Globus pallidus (tissue), 1 donor: Measurements from ENCODE around the gene PDIA6.
"Not testable (repeated sequence)": the region's sequence is repeated elsewhere in the genome, so short reads cannot be mapped to it uniquely, and the experiment has no call there.

Experiments
- DNase-seq: peaks from one replicate; pipeline ENCODE4 v3.0.0-alpha.2; 2015; ENCODE audit warnings: low spot score

Gene PDIA6

DNA sequence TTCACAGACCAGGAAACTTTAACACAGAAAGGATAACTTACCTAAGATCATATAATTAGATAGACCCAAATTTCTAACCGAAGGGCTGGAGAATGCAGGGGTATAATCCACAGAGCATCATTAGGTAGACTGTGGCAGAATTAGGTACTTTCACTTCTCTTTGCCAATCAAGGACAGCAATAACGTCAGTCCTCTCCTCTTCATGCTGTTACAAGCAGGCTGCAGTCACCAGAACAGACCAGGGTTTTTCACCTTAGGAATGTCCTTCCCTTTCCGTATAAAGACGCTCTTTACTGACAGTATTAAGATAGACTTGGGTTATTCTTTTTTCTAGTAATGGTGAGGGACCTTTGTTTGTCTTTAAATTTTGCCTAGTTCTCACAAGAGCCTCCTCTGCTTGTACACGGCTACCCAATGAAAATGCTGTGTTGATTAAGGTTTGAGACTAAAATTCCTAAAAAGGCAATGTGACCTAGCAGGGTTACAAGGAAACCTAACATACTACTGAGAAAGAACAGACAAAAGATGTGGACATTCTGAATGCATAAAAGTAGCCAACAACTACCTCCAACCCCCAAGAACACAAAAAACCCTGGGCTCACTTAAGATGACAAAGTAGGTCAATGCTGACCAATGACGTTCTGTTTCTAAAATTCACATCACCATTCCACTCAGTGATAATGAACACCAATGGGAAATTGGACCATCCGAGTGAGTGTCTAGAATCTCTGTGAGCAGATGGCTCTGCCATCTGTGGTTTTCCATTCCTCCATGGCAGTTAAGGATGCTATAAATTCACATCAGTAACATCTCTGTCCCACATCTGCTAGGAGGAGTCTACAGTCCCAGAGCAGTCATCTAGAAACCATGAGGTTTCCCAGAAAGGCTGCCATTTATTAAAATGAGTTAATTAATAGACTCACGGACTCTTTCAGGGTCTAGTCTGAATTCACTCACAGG, 2.1 kb downstream of the PDIA6 start:
- DNase-seq, result no peak

DNA sequence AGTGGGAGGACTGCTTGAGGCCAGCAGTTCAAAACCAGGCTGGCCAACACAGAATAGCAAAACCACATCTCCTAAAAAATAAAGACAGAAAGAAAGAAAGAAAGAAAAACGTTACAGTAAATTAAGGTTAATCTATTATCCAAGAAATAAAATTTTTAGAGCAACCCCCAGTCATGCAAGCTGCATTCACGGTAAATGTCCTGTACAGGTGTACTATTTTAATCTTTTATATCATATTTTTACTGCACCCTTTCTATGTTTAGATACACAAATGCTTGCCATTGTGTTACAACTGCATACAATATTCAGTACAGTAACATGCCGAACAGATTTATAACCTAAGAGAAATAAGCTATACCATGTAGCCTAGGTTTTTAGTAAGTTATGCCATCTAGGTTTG, 6.0 kb downstream of the PDIA6 start:
- DNase-seq, result no peak

DNA sequence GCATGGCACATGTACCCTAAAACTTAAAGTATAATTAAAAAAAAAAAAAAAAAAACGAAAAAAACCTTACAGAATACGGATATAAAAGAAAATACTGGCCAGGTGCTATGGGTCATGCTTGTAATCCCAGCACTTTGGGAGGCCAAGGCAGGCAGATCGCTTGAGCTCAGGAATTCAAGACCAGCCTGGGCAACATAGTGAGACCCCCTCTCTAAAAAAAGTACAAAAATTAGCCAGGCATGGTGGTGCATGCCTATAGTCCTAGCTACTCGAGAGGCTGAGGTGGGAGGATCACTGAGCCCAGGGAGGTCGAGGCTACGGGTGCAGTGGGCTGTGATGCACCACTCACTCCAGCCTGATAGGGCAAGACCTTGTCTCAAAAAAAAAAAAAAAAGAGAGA, 6.6 kb downstream of the PDIA6 start:
- DNase-seq, result not testable (repeated sequence)

DNA sequence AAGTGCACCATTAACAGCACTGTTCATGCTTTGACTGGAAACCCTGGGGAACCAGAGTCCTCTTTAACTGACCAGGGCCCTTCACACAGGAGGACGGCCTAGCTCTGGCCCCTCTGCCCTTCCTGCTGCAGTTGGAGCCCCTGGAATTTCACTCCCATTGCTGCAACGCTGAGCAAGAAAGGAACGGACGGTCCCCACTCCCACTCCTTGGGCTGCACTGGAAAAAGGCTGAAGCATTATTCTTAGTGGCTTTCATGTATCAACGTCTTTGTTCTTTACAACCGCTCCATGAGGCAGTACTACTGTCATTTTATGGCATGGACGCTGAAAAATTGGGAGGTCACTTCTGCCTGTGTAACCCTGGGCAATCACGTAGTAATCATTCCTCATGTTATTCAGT, 9.9 kb downstream of the PDIA6 start:
- no peak for DNase-seq

DNA sequence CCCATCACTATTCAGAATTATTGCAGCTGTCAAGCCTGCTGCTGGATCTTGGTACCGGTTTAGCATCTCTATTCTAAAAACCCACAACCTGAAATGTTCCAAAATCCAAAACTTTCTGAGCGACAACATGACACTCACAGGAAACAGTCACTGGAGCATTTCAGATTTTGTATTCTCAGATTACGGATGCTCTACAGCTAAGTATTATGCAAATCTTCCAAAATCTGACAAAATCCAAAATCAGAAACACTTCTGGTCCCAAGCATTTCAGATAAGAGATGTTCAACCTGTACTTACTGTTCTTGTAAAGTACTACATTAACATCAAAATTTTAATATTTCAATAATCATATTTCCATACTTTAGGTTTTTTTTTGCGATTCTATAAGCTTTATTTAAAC, 12.4 kb downstream of the PDIA6 start:
- DNase-seq, result no peak

DNA sequence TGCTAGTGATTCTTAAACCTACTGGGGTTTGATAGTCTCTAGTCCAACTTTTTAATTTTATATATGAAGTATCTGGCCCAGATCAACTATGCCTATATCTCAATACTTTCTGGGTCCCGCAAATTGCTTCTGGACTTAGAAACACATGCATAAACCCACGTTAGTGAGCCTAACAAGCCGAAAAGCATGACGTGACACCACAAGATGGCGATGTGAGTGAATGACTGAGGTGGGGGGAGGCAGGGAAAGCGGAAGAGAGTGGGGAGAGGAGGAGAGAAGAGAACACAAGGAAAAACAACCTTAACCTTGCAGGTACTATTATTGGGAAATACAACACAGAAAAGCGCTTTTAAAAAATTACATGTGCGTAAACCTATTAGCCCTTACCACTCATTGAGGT, 13.8 kb downstream of the PDIA6 start:
- DNase-seq, result no peak

DNA sequence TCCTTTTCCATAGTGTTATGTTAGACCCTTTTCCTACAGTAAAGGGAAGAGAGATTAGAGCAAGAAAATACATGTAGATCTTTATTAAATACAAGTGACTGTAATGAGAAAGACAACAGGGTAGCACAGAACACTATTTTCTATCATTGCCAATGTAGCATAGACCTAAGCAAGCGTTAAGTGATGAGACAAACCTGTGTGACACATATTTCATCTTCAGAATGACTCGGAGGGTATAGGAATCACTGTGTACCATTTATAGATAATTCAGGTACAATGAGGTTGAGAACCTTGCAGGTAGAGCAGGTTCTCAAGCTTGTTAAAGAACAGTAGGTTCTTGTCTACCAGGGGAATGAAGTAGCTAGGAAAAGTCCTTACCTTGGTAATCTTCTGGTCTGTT, 15.9 kb downstream of the PDIA6 start:
- DNase-seq, result no peak

DNA sequence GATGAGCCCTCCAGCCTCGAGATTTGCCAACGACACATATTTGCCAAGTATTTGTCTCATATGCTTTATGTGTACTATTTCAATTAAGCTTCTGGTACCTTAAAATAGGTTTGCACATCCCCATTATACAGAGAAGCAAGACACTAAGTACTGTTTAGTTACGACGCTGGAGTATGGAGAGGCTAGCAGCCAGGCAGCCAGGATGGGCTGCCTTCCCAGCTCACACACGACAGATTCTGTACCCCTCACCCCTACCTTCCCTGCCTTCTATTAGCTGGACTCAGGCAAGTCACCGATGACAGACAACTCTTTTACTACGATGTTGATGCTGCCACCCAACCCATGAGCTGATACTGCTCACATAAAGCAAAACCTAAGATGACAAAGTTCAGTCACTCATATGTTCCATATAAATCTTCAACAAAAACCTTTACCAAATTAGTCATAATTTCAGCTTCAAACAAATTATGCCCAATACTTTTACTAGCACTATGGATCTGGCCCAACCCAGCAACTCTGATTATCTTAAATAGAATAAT, 17.0 kb downstream of the PDIA6 start:
- DNase-seq, result no peak

DNA sequence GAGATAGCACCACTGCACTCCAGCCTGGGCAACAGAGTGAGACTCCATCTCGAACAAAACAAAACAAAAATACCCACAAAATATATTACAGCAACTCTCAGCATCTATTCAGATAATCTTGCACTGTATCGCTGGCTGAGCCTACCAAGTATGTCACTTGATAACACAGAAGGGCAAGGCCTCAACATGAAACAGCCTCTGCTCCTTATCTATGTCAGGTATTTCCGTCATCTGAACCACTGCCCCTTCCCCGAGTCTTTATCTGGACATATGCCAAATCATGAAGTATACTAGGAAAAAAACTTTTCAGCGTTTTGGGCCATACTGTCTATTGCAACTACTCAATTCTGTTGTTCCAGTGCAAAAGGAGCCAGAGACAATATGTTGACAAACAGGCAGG, 17.7 kb downstream of the PDIA6 start:
- DNase-seq, result no peak

DNA sequence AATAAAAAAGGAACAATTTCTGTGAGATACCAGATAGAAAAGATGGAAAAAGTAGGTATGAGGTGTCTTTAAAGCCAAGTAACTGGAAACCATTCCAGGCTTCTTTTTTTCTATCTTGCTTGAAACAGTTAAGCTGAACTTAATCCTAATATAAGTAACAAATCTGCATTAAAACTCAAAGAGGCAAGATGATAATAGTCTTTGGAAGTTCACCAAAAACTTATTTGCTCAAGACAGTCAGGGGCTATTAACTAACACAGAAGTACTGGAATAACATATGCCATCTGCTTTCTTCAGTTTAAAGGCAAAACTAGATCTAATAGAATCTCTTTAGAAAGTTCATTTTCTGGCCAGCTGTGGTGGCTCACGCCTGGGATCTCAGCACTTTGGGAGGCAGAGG, 18.8 kb downstream of the PDIA6 start:
- DNase-seq, result no peak

DNA sequence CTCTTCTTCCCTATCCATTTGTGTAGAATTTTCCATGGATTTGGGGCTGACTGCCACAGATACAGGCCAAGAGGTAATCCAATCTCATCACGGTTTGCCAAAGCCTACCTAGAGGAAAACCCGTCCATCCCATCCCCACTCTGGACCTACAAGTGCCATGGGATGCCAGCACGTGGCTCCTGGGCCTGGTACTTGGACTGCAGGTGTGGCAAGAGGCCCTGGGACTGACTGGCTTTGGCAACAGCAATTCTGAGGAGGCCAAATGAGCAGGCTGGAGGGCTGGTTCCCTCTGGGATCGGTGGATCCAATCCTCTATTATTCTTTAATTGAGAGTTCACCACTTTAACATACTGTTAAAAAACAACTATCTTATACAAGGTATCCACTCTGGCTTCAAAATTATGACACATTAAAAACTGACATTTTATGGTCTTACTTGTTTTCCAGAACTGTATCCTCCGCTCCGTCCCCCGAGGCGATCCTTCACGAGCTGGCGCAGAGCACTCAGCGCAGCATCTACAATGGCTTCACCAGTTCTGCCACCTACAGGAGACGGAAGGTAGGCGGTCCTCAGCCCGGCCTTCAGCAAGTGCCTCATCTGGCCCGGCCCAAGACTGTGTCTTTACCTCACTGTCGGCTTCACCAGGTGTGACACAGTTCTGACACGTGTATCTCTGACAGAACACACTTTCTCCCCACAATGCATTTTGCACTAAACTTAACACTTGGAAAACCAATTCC, 19.8 kb downstream of the PDIA6 start:
- DNase-seq, result no peak

DNA sequence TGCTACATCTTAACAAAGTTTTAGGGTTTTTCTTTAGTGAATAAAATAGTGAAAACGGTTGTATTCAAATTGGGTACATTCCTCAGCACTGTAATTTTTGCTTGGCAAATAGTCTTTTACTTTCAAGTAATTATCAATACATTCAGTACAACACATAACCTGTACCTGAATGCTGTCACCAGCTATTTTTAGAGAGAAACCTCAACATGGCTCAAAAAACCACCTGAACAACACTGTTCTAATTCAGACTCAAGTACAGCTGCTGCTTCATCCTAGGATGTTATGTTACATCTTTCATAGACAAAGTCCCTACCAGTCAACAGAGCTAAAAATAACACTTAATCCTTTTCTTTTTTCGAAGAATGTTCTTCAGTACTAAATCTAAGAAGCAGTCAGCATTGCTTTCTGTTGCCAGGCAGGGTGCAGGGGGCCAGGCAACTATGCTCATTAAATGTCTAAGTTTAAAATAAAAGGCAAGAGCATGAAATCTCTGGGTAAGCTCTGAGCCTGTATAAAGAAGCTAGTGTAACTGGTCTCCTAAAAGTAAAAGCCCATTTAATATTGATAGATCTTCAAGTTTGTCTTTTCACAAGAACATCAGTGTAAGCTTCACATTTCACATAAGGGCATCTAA, 20.5 kb downstream of the PDIA6 start:
- no peak for DNase-seq

DNA sequence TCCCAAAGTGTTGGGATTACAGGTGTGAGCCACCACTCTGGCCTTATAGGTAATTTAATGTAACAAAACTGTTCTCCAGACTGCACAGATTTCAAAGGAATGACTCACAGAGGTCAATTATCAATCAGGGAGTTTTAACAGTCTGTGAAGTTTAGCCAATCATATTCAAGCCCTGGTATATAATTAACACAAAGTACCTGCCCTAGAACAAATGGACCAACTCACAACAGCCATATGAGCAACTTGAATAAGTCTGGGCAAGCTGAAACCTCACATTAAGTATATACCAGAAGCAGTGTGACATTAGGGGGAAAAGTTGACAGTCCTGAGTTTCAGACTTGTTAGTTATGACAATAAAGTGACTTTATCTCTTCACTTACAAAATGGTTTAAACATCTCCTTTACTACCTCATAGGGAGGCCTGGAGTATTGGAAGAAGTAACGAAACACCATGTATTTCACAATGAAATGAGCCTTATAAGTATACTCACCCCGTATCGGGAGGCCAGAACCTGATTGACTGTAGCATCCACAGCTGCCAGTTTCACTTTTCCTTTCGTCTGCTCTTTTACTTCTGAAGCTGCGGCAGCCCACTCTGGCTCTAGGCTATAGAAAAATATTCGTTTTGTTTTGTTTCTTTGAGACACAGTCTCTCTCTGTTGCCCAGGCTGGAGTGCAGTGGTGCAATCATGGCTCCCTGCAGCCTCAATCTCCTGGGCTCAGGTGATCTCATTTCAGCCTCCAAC, 22.2 kb downstream of the PDIA6 start:
- DNase-seq, result no peak

DNA sequence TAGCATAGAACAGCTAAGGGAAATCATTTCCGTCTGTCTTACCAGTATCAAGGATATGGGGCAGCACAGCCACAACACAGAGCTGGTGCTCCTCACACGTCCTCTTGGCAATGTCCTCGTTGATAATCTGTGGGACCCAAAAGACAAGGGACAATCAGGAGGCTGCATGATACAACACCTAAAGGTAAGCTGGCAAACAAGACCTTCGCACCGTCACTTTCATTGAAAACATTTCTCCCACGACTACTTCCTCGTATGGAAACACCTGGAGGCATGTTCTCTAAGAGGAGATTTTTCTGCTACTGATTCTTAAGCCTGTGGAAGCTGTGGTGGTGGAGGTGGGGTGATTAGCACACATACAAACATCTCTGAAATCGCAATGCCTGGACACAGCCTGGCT, 23.7 kb downstream of the PDIA6 start:
- DNase-seq, result no peak

DNA sequence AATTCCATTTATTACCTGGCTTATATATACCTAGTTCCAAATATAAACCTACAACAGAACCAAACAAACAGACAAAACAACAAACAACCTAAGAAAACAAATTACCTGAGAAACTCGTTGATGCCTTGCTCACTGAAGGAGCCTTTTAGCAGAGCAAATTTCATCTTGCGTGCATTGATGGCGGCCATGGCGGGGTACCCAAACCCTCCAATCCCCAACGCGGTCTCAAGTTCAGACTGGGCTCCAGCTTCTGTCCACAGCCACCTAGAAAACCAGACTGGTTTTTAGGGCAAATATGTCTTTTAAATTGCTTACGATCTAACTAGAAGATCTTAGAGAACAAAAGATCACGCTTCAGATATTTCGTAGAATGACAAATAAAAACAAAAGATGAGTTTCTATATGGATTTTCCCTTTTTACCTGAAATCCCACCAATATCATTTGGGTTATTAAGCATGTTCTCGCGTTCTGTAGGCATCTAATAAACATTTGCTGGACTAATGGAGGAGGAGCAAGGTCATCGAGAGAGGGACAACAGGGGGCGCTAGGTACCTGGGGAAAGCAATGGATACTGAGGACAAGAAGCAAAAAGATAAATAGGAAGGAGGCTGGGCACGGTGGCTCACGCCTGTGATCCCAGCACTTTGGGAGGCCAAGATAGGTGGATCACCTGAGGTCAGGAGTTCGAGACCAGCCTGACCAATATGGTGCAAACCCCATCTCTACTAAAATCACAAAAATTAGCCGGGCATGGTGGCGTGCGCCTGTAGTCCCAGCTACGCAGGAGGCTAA, 25.2 kb downstream of the PDIA6 start:
- no peak for DNase-seq

DNA sequence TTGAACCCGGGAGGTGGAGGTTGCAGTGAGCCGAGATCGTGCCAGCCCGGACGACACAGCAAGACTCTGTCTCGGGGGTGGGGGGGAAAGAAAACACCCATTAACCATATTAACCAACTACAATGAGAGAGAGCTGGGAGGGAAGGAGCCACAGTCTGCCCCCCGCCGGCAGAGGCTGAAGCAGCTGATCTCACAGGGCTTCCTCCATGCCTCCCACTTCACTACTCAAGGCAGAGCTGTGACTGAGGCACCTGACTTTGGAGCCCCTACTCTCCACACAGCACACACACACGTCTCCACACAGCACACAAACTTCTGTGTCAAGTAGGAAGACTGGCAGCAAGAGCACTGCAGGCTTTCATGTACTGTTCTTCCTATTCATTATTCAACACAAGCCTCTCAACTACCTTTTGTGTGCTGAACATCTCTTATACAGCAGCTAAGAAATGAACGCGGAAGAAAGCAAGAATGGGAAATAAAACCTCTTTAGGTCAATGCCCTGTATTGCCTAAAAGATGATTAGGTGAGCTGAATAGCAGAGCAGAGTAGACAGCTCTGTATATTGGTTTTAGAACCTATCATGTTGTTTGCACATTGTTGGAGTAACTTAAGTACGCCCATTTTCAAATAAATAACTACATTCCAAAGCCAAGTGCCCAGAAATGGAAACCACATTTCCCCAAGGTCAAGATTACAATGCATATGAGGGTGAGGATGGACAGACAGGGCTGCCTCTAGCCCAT, 26.2 kb downstream of the PDIA6 start:
- no peak for DNase-seq

DNA sequence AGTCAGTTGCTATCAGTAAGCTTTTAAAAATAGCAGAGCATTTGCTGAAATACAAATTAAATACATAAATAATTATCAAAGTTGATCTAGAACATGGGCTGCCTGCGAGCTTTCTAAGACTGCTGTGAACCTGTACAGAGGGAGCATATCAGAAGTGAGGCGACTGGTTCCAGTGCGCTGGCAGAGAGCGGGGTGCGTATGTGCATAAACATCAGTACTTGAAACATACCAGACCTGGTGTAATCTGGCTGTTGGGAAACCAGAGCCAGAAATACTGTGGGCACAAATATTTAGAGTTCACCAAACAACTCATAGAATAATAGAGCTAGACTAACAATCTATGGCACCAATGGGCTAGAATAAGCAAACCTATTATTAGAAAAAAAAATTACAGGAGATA, 27.3 kb downstream of the PDIA6 start:
- no peak for DNase-seq

DNA sequence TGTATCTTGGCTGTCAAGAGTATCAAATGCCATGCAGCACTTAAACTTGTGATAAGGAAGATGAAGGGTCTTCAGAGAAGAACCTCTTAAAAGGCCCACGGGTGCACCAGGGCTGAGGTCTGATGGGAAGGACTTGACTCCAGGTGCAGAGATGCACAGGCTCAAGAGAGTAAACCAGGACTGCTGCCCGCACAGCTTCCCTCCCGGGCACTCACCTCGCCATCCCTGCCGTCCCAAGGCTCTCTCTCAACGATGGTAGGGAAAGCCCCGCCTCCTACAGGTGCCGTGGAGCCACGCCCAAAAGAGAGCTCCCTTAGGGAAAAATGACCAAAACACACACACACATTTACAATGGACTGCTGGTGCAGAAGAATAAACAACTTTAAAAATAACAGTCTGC, 27.9 kb downstream of the PDIA6 start:
- no peak for DNase-seq

DNA sequence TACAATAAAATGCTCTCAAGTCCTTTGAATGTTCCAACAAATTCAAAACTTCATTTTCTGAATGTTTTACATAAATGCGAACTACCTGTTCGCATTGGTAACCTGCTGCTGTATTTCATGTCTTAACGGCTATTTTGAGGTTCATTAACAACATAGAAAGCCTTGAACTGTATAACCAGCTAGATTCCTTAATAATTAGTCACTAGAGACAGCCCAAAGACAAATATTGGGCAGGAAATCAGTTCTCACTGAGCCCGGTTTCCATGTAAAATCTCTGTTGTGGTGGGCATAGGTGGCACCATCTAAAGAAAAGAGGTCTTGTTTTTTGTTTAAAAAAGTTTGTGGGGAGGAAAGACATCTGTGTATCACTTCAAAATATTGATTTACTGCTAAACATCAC, 29.2 kb downstream of the PDIA6 start:
- DNase-seq, result no peak

DNA sequence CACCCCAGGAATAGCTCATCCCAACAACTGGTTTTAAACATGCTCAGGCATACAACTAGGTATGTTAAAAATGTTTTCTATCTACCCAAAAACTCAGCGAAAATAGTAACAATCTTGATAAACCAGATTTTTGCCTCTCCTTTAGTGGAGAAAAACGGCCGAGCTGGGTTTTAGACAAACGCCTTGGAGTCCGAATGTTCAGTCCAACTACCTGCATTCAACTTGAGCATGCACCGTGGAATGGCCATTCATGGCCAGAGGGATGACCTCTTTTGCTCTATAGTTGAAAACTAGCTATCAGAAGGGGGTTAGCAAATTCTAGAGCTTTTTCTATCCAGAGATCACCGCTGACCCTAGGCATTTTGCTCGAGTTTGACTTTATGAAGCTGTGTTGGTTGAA, 30.8 kb downstream of the PDIA6 start:
- DNase-seq, result no peak
